ENCODE results near the gene TOPAZ1. TPM values are rescaled to one million over a fixed set of nuclear protein-coding genes. Genes with fewer than 3 reads are reported as not detected.
A peak's percentile ranks its signal among the peaks of the same experiment; 100 is the strongest.

The TOPAZ1 gene
- total and polyA plus RNA-seq, 2 of the 13 experiments (the other 11 are each of a cell fraction or from before 2014, with no cell fraction given) = not detected

DNA sequence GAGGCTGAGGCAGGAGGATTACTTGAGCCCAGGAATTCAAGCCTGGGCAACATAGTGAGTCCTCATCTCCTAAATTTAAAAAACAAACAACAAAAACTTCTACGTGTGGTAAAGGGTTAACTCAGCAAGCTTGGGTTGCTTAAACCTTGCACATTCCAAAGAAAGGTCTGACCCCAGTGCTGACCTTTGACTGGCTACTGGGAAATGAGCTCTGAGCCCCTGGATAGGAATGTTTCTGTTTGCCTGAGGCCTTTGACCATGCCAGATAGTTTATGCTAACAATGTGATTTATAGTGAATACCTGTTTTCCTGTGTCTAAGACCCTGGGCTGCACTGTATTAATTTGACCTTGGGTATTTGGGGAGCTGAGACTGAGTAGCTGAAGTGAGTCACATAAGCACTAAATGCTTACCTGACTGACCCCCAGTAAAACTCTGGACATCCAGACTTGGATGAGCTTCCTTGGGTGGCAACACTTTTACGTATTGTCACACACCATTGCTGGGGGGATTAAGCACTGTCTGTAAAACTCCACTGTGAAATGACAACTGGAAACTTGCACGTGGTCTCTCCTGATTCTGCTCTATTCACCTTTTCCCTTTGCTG is 117.6 kb downstream of the TOPAZ1 start (continued):
- TF ChIP-seq ZBTB7A (CRISPR knock-in tag; IDR thresholded peaks at IDR 0.05) (0 out of 2 replicates have a peak, but pooled peaks have one; percentile 44), TBX3 (IDR thresholded peaks at IDR 0.05; ENCODE audit: borderline replicate concordance) (peak; percentile 27; the same call in 1 of the 2 replicates), CCDC6 (CRISPR knock-in tag; IDR thresholded peaks at IDR 0.05) (peak; percentile 48; the same call in 1 of the 2 replicates), DMAP1 (CRISPR knock-in tag; IDR thresholded peaks at IDR 0.05) (0 out of 2 replicates have a peak, but pooled peaks have one; percentile 45), EED (CRISPR knock-in tag; IDR thresholded peaks at IDR 0.05) (no peak), ZNF264 (CRISPR knock-in tag; IDR thresholded peaks at IDR 0.05) (peak; percentile 57; the same call in 1 of the 2 replicates), FOXP4 (CRISPR knock-in tag; IDR thresholded peaks at IDR 0.05) (peak; percentile 93), MIER2 (CRISPR knock-in tag; IDR thresholded peaks at IDR 0.05) (peak; percentile 72), SKI (IDR thresholded peaks at IDR 0.05; ENCODE audit: partially characterized antibody) (peak; percentile 82), ZNF75D (CRISPR knock-in tag; IDR thresholded peaks at IDR 0.05; ENCODE audit: borderline replicate concordance) (no peak), TFE3 (CRISPR knock-in tag; IDR thresholded peaks at IDR 0.05) (peak; percentile 65; the same call in 1 of the 2 replicates), ETV5 (CRISPR knock-in tag; IDR thresholded peaks at IDR 0.05; ENCODE audit: borderline replicate concordance) (peak; percentile 70; the same call in 1 of the 2 replicates), U2AF1 (optimal IDR thresholded peaks at IDR 0.05; ENCODE audit: low read depth, low read length) (no peak), THAP11 (CRISPR knock-in tag; IDR thresholded peaks at IDR 0.05) (peak; percentile 60), ZNF383 (CRISPR knock-in tag; IDR thresholded peaks at IDR 0.05; ENCODE audit: borderline replicate concordance) (no peak)
- TF ChIP-seq, protein P1, sequence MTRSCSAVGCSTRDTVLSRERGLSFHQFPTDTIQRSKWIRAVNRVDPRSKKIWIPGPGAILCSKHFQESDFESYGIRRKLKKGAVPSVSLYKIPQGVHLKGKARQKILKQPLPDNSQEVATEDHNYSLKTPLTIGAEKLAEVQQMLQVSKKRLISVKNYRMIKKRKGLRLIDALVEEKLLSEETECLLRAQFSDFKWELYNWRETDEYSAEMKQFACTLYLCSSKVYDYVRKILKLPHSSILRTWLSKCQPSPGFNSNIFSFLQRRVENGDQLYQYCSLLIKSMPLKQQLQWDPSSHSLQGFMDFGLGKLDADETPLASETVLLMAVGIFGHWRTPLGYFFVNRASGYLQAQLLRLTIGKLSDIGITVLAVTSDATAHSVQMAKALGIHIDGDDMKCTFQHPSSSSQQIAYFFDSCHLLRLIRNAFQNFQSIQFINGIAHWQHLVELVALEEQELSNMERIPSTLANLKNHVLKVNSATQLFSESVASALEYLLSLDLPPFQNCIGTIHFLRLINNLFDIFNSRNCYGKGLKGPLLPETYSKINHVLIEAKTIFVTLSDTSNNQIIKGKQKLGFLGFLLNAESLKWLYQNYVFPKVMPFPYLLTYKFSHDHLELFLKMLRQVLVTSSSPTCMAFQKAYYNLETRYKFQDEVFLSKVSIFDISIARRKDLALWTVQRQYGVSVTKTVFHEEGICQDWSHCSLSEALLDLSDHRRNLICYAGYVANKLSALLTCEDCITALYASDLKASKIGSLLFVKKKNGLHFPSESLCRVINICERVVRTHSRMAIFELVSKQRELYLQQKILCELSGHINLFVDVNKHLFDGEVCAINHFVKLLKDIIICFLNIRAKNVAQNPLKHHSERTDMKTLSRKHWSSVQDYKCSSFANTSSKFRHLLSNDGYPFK (CRISPR knock-in tag; IDR thresholded peaks at IDR 0.05; ENCODE audit: borderline replicate concordance) = no peak
- TF ChIP-seq, protein P2, sequence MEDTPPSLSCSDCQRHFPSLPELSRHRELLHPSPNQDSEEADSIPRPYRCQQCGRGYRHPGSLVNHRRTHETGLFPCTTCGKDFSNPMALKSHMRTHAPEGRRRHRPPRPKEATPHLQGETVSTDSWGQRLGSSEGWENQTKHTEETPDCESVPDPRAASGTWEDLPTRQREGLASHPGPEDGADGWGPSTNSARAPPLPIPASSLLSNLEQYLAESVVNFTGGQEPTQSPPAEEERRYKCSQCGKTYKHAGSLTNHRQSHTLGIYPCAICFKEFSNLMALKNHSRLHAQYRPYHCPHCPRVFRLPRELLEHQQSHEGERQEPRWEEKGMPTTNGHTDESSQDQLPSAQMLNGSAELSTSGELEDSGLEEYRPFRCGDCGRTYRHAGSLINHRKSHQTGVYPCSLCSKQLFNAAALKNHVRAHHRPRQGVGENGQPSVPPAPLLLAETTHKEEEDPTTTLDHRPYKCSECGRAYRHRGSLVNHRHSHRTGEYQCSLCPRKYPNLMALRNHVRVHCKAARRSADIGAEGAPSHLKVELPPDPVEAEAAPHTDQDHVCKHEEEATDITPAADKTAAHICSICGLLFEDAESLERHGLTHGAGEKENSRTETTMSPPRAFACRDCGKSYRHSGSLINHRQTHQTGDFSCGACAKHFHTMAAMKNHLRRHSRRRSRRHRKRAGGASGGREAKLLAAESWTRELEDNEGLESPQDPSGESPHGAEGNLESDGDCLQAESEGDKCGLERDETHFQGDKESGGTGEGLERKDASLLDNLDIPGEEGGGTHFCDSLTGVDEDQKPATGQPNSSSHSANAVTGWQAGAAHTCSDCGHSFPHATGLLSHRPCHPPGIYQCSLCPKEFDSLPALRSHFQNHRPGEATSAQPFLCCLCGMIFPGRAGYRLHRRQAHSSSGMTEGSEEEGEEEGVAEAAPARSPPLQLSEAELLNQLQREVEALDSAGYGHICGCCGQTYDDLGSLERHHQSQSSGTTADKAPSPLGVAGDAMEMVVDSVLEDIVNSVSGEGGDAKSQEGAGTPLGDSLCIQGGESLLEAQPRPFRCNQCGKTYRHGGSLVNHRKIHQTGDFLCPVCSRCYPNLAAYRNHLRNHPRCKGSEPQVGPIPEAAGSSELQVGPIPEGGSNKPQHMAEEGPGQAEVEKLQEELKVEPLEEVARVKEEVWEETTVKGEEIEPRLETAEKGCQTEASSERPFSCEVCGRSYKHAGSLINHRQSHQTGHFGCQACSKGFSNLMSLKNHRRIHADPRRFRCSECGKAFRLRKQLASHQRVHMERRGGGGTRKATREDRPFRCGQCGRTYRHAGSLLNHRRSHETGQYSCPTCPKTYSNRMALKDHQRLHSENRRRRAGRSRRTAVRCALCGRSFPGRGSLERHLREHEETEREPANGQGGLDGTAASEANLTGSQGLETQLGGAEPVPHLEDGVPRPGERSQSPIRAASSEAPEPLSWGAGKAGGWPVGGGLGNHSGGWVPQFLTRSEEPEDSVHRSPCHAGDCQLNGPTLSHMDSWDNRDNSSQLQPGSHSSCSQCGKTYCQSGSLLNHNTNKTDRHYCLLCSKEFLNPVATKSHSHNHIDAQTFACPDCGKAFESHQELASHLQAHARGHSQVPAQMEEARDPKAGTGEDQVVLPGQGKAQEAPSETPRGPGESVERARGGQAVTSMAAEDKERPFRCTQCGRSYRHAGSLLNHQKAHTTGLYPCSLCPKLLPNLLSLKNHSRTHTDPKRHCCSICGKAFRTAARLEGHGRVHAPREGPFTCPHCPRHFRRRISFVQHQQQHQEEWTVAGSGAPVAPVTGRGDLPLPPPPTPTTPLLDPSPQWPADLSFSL (CRISPR knock-in tag; IDR thresholded peaks at IDR 0.05) = no peak

All from HepG2 (cell line).